GM12873 (cell line): Measurements from ENCODE around the gene RNF144B.

Experiments
- TF ChIP-seq, protein P1 (sequence below): IDR thresholded peaks from 2 replicates; pipeline ENCODE4 v1.5.1; 2012; ENCODE audit warnings: low read depth, mild to moderate bottlenecking, moderate library complexity, low read length, control low read depth; ENCODE audit not compliant: insufficient read depth; ENCODE audit errors: missing control alignments

RNF144B gene

DNA sequence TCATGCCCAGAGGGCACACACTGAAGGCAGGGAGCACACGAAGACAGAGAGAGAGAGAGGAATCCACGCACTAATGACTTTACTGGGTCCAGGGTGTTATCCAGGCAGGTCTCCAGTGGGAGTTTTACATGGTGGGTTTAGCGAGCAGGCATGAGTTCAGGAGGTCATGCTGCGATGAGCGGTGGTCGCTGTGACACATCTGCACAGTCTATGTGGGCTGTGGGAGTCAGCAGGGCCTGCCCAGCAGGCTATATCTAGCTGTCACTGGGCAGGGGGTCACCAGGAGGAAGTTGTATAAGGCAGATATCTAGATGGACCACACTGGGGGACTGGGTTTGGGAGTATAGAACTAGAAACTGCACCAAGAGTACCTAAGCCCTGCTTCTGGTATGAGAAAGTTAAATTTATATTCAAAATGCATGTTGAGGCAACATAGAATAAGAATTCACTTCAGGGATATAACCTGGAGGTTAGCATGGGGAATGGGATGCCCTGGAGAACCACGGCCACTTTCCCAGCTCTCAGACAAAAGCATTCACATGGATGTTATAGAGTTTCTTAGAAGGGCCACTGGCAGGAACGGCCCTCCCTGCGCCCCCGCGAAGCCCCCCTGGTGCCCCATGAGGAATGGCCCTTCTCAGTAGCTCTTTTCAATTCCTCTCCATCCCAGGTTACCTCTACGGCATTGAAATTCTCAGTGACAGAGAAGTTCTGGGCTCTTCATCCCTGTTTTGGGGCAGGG, 113.9 kb downstream of the RNF144B start:
- TF ChIP-seq, protein P1, sequence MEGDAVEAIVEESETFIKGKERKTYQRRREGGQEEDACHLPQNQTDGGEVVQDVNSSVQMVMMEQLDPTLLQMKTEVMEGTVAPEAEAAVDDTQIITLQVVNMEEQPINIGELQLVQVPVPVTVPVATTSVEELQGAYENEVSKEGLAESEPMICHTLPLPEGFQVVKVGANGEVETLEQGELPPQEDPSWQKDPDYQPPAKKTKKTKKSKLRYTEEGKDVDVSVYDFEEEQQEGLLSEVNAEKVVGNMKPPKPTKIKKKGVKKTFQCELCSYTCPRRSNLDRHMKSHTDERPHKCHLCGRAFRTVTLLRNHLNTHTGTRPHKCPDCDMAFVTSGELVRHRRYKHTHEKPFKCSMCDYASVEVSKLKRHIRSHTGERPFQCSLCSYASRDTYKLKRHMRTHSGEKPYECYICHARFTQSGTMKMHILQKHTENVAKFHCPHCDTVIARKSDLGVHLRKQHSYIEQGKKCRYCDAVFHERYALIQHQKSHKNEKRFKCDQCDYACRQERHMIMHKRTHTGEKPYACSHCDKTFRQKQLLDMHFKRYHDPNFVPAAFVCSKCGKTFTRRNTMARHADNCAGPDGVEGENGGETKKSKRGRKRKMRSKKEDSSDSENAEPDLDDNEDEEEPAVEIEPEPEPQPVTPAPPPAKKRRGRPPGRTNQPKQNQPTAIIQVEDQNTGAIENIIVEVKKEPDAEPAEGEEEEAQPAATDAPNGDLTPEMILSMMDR: no peak

DNA sequence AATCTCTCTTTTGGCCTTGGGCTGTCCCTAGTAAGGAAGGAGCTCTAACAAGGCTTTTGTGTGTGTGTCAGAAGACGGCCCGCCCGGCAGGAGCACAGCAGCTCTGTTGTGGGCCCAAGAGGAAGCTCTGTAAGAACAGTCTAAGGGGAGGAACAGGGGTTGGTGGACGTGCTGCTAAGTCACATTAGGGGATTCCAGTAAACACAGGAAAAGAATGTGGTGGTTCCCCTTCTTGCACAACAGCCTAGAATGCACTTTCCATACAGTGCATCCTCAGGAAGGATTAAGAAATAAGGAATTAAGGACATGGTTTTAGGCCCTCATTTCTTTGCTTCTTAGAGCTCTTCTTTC, 114.5 kb downstream of the RNF144B start:
- TF ChIP-seq, protein P1: no peak

DNA sequence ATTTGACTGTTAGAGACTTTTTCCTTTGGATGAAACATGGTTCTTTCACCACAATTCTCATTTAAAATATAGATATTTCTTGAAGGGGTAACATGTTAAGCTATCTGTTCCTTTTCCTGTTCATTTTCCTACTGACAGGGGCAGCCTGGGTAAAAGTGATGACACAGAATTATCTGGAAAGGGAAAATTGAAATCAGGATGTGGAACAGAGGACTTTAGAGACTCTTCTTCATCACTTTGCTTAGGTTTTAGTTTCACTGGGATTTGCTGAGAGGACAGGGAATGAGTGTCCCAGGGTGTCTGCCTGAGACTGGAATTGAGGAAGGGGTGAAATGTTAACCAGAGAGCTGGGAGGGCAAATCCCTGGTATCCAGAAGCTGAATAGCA, 116.0 kb downstream of the RNF144B start:
- TF ChIP-seq, protein P1: no peak

DNA sequence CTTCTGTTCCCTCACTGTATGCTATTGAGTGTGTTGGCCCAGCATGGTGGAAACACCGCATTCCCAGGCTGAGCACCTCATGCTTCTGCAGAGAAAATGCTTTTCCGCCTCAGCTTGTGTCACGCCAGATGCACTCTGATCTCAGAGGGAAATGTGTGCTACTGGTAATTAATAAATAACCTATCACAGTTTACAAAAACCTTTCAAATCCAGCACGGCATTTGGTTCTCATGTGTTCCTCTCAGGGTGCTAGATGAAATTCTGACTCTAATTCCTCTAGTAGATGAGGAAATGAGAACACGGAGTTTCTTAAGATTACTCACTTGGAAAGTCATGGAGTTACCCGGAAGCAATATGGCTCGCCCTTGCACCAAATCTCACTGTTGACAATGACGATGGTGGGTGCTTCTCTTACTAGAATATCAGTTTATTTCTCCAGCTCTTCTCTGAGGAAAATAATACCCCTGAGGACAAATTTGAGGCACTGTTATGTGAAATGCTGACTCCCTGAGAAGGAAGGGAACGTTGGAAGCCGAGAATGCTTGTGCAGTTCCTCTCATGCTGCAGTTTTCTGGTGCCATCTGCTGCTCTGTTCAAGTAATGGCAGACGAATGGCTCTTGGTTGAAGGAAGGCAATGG, 116.6 kb downstream of the RNF144B start:
- TF ChIP-seq, protein P1: peak; percentile 89

DNA sequence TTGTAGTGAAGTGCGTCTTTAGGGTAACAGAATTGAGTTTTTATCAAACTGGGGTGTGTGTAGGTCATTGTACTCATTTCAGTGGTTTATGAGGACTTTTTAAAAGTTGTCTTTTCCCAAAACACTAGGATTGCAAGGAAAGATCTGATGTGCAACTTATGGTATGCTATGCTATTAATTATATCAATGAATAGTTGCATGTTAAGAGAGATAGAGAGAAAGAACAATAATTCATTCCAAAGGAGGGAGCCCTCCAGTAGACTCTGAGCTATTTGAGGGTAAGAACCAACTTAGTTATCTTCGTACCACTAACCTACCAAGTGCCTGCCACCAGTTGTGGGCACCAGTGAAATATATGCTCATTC, 117.1 kb downstream of the RNF144B start:
- TF ChIP-seq, protein P1: no peak

DNA sequence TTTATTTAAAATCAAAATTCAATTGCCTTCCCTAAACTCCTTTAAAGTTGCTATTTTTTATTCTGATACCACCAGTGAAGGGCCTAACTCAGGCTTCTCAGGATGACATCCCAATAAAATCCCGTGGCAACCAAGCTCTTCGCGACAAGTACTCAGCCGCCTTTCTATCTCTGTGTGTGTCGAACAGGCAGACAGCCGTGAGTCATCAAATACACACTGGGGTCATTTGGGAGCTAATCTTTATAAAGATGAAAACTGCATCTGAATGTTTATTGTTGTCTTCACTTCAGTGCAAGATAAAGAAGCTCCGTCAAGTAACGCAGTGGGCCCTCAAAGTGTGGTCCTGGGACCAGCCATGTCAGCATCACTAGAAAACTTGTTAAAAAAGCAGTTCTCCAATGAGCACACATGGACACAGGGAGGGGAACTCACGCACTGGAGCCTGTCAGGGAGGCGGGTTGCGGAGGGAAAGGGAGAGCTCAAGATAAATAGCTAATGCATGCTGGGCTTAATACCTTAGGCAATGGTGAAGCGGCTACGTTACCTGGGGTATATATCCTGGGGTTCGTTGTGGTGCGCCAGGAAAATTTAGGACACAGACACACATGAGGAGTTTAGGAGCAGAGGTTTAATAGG, 119.3 kb downstream of the RNF144B start:
- TF ChIP-seq, protein P1: no peak

DNA sequence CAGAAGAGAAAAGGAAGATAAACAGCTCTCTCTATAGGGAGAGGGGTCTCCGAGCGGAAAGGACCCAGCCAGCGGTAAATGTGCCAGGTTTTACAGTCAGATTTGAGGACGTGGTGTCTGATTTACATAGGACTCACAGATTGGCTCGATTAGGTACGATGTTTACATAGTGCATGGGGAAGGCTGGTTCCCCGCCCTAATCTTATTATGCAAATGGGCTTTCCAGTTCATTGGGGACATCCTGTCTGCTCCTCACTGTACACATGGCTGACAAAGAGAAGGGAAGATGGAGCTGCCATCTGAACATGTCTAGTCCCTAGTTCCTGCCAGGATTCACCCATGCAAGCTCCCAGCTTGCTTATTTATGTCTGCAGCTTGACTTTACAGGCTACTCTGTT, 119.9 kb downstream of the RNF144B start:
- TF ChIP-seq, protein P1: no peak
